SU-DHL-6 (cell line): Measurements from ENCODE around the gene PRDM5.

ENCODE experiments used
- CTCF ChIP-seq: fragments of 200-600 bp; sonication (generic); IDR thresholded peaks from one replicate; pipeline ENCODE4 v1.5.1; 2017; ENCODE audit warnings: antibody characterized with exemption, mild to moderate bottlenecking, low read length, moderate library complexity; ENCODE audit not compliant: insufficient read depth, poor library complexity, severe bottlenecking
- EZH2phosphoT487 ChIP-seq: fragments of 200-600 bp; sonication (generic), shearing (Covaris generic); conservative IDR thresholded peaks from 2 replicates; pipeline ENCODE4 v1.6.1; 2018; ENCODE audit warnings: mild to moderate bottlenecking, antibody characterized with exemption, low read length, moderate library complexity, mixed read lengths

- TF ChIP-seq CTCF (no peak), EZH2phosphoT487 (no peak)
Observed at GRCh38 chr4:120736312-120736711, 186.2 kb downstream of the PRDM5 start.
